H1 (cell line): Measurements from ENCODE around the gene KRTAP5-4.

Source experiments
- CEBPB ChIP-seq: IDR thresholded peaks from 2 replicates; pipeline ENCODE4 v1.6.1; 2012; ENCODE audit warnings: low read depth, low read length
- CHD2 ChIP-seq: IDR thresholded peaks from 2 replicates; pipeline ENCODE4 v1.6.1; 2012; ENCODE audit warnings: low read length, improper control_type of control experiment
- CHD7 ChIP-seq: fragments of 300-600 bp; sonication (generic); IDR thresholded peaks from 2 replicates; pipeline ENCODE4 v1.7.1; 2012; ENCODE audit warnings: low read length, moderate library complexity, mild to moderate bottlenecking, inconsistent platforms; ENCODE audit not compliant: insufficient replicate concordance
- CTCF ChIP-seq, 3 experiments: IDR thresholded peaks; 1 replicate in 2 of 3; 2 replicates in 1 of 3; pipeline versions ENCODE4 v1.5.1 to v1.6.1; 2011; ENCODE audit warnings: low read length in 3 of 3, mild to moderate bottlenecking in 3 of 3, inconsistent platforms in 2 of 3, low read depth in 1 of 3, moderate library complexity in 1 of 3; ENCODE audit not compliant: insufficient read depth in 1 of 3; ENCODE audit errors: control extremely low read depth in 1 of 3
- EP300 ChIP-seq, 2 experiments: IDR thresholded peaks; 1 replicate in 1 of 2; 2 replicates in 1 of 2; pipeline ENCODE4 v1.6.1; 2011 to 2012; ENCODE audit warnings: low read depth in 2 of 2, low read length in 2 of 2, mild to moderate bottlenecking in 2 of 2, borderline replicate concordance in 1 of 2, inconsistent platforms in 1 of 2, moderate library complexity in 1 of 2
- GTF2F1 ChIP-seq: IDR thresholded peaks from 2 replicates; pipeline ENCODE4 v1.6.1; 2012; ENCODE audit warnings: low read depth, low read length, improper control_type of control experiment, borderline replicate concordance
- HDAC6 ChIP-seq: IDR thresholded peaks from one replicate; pipeline ENCODE4 v1.7.1; 2012; ENCODE audit warnings: low read depth, mild to moderate bottlenecking, inconsistent platforms, low read length, moderate library complexity
- NRF1 ChIP-seq: IDR thresholded peaks from 2 replicates; pipeline ENCODE4 v1.6.1; 2011; ENCODE audit warnings: mild to moderate bottlenecking, low read depth, low read length, improper control_type of control experiment
- POLR2A ChIP-seq, 2 experiments: IDR thresholded peaks; 1 replicate in 1 of 2; 2 replicates in 1 of 2; pipeline ENCODE4 v1.6.1; 2011; ENCODE audit warnings: low read depth in 2 of 2, low read length in 2 of 2, mild to moderate bottlenecking in 2 of 2; ENCODE audit errors: control extremely low read depth in 1 of 2
- POLR2AphosphoS5 ChIP-seq: IDR thresholded peaks from 2 replicates; pipeline ENCODE4 v1.6.1; 2011; ENCODE audit warnings: low read depth, low read length
- SAP30 ChIP-seq: fragments of 300-600 bp; sonication (generic); IDR thresholded peaks from 2 replicates; pipeline ENCODE4 v1.7.1; 2012; ENCODE audit warnings: low read length, moderate library complexity, mild to moderate bottlenecking, inconsistent platforms; ENCODE audit not compliant: insufficient read depth, insufficient replicate concordance
- SP1 ChIP-seq: IDR thresholded peaks from 2 replicates; pipeline ENCODE4 v1.6.1; 2011; ENCODE audit warnings: low read depth, low read length

GRCh38 chr11:1644601-1645356 lies 22.8 kb upstream of the KRTAP5-4 start:
- TF ChIP-seq SP1 (no peak), CEBPB (no peak), SAP30 (no peak), POLR2A (IDR thresholded peaks at IDR 0.05; ENCODE audit: control extremely low read depth in 1 of 2, low read depth in 2 of 2, low read length in 2 of 2) (no peak), GTF2F1 (no peak), HDAC6 (no peak), NRF1 (no peak), CTCF (IDR thresholded peaks at IDR 0.05; ENCODE audit: control extremely low read depth in 1 of 3, insufficient read depth in 1 of 3, low read depth in 1 of 3, low read length in 3 of 3) (no peak), CHD7 (no peak), EP300 (IDR thresholded peaks at IDR 0.05; ENCODE audit: borderline replicate concordance in 1 of 2, low read depth in 2 of 2, low read length in 2 of 2) (no peak), CHD2 (no peak), POLR2AphosphoS5 (no peak)
